MM.1S (cell line): ENCODE measurements around the gene MLLT10.

Source experiments
- EZH2 ChIP-seq: fragments of 300-600 bp; sonication (generic); optimal IDR thresholded peaks from 2 replicates; pipeline ENCODE3; 2017; ENCODE audit warnings: low read depth, mild to moderate bottlenecking, antibody characterized with exemption, low read length, mixed read lengths
- EZH2phosphoT487 ChIP-seq: fragments of 300-600 bp; sonication (generic); IDR thresholded peaks from 2 replicates; pipeline ENCODE4 v1.6.1; 2018; ENCODE audit warnings: antibody characterized with exemption, low read length
- TF ChIP-seq, protein P1 (sequence below): fragments of 300-600 bp; sonication (generic); IDR thresholded peaks from 2 replicates; pipeline ENCODE4 v1.5.1; 2016; ENCODE audit warnings: antibody characterized with exemption, low read length, mixed read lengths

DNA sequence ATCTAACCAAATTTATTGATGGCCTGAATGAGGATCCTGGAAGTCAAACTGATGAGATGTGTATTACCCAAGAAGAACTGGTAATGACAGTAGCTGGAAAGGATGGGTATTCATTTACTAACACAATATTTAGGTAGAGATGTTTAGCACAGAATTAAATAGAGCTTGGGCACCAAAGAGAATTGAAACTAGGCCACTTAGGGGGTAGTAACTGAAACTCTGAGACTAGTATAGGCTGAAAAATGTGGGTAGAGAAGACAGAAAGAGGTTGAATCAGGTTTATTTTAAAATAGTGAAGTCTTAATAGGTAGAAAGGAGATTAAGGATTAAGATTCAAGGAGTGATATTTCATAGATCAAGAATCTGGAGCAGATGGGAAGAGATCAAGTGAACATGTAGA is 155.8 kb downstream of the MLLT10 start:
- TF ChIP-seq, protein P1, sequence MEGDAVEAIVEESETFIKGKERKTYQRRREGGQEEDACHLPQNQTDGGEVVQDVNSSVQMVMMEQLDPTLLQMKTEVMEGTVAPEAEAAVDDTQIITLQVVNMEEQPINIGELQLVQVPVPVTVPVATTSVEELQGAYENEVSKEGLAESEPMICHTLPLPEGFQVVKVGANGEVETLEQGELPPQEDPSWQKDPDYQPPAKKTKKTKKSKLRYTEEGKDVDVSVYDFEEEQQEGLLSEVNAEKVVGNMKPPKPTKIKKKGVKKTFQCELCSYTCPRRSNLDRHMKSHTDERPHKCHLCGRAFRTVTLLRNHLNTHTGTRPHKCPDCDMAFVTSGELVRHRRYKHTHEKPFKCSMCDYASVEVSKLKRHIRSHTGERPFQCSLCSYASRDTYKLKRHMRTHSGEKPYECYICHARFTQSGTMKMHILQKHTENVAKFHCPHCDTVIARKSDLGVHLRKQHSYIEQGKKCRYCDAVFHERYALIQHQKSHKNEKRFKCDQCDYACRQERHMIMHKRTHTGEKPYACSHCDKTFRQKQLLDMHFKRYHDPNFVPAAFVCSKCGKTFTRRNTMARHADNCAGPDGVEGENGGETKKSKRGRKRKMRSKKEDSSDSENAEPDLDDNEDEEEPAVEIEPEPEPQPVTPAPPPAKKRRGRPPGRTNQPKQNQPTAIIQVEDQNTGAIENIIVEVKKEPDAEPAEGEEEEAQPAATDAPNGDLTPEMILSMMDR: no peak
- TF ChIP-seq EZH2: no peak
- no peak for TF ChIP-seq EZH2phosphoT487
